Activated naive CD8-positive, alpha-beta T cell treated with anti-CD3 and anti-CD28 coated beads for 36 hours (primary cell): ENCODE measurements around the gene STMN3. TPM values are rescaled to one million over a fixed set of nuclear protein-coding genes. Genes with fewer than 3 reads are reported as not detected.

Experiments used
- DNase-seq: peaks from one replicate; pipeline ENCODE4 v3.0.0; 2021
- H3K27ac Mint-ChIP-seq: one replicate; pipeline ENCODE4 v1.8.0; 2022; ENCODE audit warnings: mild to moderate bottlenecking, moderate library complexity, mixed read lengths
- H3K27me3 Mint-ChIP-seq: one replicate; pipeline ENCODE4 v1.8.0; 2022; ENCODE audit warnings: mild to moderate bottlenecking, mixed read lengths
- H3K36me3 Mint-ChIP-seq: one replicate; pipeline ENCODE4 v1.8.0; 2021; ENCODE audit warnings: mild to moderate bottlenecking, mixed read lengths
- H3K4me1 Mint-ChIP-seq: one replicate; pipeline ENCODE4 v1.8.0; 2021; ENCODE audit warnings: mixed read lengths
- H3K4me3 Mint-ChIP-seq: one replicate; pipeline ENCODE4 v1.8.0; 2022; ENCODE audit warnings: mild to moderate bottlenecking, moderate library complexity, mixed read lengths
- H3K9me3 Mint-ChIP-seq: one replicate; pipeline ENCODE4 v1.8.0; 2022; ENCODE audit warnings: mixed read lengths
- total RNA-seq, 2 experiments: library from RNA; stranded (reverse); gene quantifications; one replicate each; pipeline ENCODE4 v1.2.3, GENCODE V29; 2021

Gene STMN3
- total RNA-seq, 2 experiments from 2014 or later, result 10.2 to 11.7 TPM

- Mint-ChIP-seq H3K27me3 (peaks cover 3% of the 10 kb centered on the region), H3K27ac (peak overlapping the region; percentile 77), H3K9me3 (no peaks in the 10 kb centered on the region), H3K4me1 (peaks cover 13% of the 10 kb centered on the region), H3K36me3 (peaks cover 9% of the 10 kb centered on the region), H3K4me3 (no peak overlapping the region)
- no peak for DNase-seq
These were observed 41.6 kb upstream of the STMN3 start for GRCh38 chr20:63694584-63695423.

GRCh38 chr20:63693733-63694583 is 40.7 kb upstream of the STMN3 start:
- H3K4me3 Mint-ChIP-seq, result peak overlapping the region; percentile 48
- no peak for DNase-seq
- peaks cover 3% of the 10 kb centered on the region for H3K27me3 Mint-ChIP-seq
- no peaks in the 10 kb centered on the region for H3K9me3 Mint-ChIP-seq
- peak overlapping the region; percentile 77 for H3K27ac Mint-ChIP-seq
- peaks cover 11% of the 10 kb centered on the region for H3K4me1 Mint-ChIP-seq
- peaks cover 9% of the 10 kb centered on the region for H3K36me3 Mint-ChIP-seq

- peaks cover 8% of the 10 kb centered on the region for H3K4me1 Mint-ChIP-seq
- peaks cover 3% of the 10 kb centered on the region for H3K27me3 Mint-ChIP-seq
- peaks cover 9% of the 10 kb centered on the region for H3K36me3 Mint-ChIP-seq
- no peak overlapping the region for H3K4me3 Mint-ChIP-seq
- H3K27ac Mint-ChIP-seq, result no peak overlapping the region
- no peak for DNase-seq
- no peaks in the 10 kb centered on the region for H3K9me3 Mint-ChIP-seq
These were observed 40.0 kb upstream of the STMN3 start for GRCh38 chr20:63693083-63693732.

DNA sequence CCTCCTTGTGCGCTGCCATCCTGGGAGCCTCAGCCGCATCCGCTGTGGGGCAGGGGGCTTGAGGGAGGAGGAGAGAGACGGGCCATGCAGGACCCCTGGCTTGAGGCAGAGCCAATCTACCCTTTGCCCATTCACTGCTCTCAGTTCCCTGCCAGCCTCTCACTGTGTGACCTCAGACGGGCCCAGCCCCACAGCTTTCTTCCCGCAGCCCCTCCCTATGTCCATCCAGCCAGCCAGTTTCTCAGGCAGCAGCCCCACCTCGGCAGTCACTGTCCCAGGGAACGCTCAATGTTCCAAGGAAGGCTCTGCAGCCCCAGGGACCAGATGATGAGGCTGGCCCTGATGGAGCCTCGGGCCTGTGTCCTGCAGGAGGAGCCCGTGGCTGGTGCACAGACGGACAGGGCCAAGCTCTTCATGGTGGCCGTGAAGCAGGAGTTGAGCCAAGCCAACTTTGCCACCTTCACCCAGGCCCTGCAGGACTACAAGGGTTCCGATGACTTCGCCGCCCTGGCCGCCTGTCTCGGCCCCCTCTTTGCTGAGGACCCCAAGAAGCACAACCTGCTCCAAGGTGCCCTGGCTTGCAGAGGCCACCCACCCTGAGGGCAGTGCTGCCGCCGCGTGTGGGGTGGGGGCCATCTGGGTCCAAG is 39.3 kb upstream of the STMN3 start:
- DNase-seq, result no peak
- Mint-ChIP-seq H3K4me1 (peaks cover 8% of the 10 kb centered on the region), H3K36me3 (peaks cover 9% of the 10 kb centered on the region), H3K27ac (no peak overlapping the region), H3K4me3 (no peak overlapping the region), H3K27me3 (peaks cover 3% of the 10 kb centered on the region), H3K9me3 (no peaks in the 10 kb centered on the region)

GRCh38 chr20:63691711-63692435 is 38.6 kb upstream of the STMN3 start:
- H3K4me3 Mint-ChIP-seq, result no peak overlapping the region
- H3K4me1 Mint-ChIP-seq, result peaks cover 6% of the 10 kb centered on the region
- DNase-seq, result no peak
- peaks cover 9% of the 10 kb centered on the region for H3K36me3 Mint-ChIP-seq
- peaks cover 3% of the 10 kb centered on the region for H3K27me3 Mint-ChIP-seq
- no peak overlapping the region for H3K27ac Mint-ChIP-seq
- H3K9me3 Mint-ChIP-seq, result no peaks in the 10 kb centered on the region

GRCh38 chr20:63690898-63691710 is 37.9 kb upstream of the STMN3 start:
- Mint-ChIP-seq H3K4me1 (peaks cover 6% of the 10 kb centered on the region), H3K9me3 (no peaks in the 10 kb centered on the region), H3K36me3 (peaks cover 9% of the 10 kb centered on the region), H3K27ac (no peak overlapping the region), H3K27me3 (peaks cover 3% of the 10 kb centered on the region), H3K4me3 (no peak overlapping the region)
- DNase-seq, result no peak

GRCh38 chr20:63690003-63690897 is 37.0 kb upstream of the STMN3 start:
- H3K27ac Mint-ChIP-seq, result no peak overlapping the region
- peaks cover 3% of the 10 kb centered on the region for H3K27me3 Mint-ChIP-seq
- DNase-seq, result no peak
- H3K4me1 Mint-ChIP-seq, result peaks cover 6% of the 10 kb centered on the region
- no peak overlapping the region for H3K4me3 Mint-ChIP-seq
- peaks cover 9% of the 10 kb centered on the region for H3K36me3 Mint-ChIP-seq
- H3K9me3 Mint-ChIP-seq, result no peaks in the 10 kb centered on the region

DNA sequence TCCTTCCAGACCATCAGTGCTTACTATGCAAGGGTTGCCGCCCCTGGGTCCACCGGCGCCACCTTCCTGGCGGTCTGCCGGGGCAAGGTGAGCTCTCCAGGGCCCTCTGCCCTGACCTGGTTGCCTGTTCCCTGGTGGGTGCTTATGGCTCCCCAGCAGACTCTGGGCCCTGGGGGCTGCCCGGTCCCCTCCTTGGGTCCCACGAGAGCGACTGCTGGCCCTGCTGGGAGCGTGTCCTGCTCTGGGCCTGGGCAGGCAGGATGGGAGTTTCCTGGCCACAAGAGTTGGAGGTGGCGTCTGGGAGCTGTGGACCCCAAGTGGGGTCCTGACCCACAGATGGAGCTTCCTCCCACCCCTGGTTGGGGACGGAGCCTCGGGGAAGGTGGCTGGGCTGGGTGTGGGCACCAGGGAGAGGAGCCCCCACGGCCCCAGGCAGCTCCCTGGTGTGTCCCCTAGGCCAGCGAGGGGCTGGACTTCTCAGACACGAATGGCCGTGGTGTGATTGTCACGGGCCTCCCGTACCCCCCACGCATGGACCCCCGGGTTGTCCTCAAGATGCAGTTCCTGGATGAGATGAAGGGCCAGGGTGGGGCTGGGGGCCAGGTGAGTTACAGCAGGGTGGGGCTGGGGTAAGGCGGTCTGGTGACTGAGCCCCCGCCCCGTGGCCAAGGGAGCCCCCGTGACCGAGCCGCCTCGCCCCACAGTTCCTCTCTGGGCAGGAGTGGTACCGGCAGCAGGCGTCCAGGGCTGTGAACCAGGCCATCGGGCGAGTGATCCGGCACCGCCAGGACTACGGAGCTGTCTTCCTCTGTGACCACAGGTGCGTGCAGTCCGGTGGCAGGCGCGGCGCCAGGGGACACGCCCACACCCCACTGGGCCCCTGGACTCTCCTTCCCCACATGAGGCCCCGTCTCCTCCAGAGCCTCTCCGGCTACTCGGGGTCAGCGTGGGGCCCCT is 36.1 kb upstream of the STMN3 start:
- Mint-ChIP-seq H3K27me3 (peaks cover 3% of the 10 kb centered on the region), H3K4me3 (no peak overlapping the region), H3K4me1 (peaks cover 6% of the 10 kb centered on the region), H3K9me3 (no peaks in the 10 kb centered on the region), H3K27ac (no peak overlapping the region), H3K36me3 (peaks cover 9% of the 10 kb centered on the region)
- DNase-seq, result no peak

DNA sequence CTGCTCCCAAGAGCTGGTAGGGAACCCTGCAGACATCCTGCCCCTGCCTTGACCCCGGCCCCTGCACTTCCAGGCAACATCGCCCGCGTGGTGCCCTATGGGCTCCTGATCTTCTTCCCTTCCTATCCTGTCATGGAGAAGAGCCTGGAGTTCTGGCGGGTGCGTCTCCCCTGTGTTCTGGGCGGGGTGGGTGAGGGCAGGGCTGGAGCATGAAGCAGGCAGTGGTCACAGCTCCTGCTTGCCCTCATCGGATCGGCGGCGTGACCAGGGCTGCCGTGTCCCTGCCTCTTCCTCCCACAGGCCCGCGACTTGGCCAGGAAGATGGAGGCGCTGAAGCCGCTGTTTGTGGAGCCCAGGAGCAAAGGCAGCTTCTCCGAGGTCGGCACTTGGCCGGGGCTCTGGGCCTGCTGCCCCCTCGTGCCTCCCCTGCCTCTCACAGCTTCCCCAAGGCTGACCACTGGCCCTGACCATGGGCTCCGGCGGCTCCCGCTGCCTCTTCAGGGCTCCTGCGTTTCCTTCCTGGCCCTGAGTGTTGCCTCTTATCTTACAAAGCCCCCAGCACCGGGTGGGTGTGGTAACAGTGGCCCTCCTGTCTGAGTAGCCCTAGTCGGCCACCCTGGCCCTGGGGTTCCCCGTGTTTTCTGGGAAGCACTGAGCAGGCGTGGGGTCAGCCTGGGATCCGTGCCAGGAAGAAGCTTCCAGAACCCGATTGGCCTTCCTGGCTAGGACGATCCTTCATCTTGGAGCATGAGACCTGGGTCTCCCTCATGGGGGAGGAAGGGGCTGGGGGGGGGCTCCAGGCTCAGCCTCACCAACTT is 35.2 kb upstream of the STMN3 start:
- peaks cover 2% of the 10 kb centered on the region for H3K4me1 Mint-ChIP-seq
- DNase-seq, result no peak
- no peak overlapping the region for H3K27ac Mint-ChIP-seq
- no peaks in the 10 kb centered on the region for H3K27me3 Mint-ChIP-seq
- no peaks in the 10 kb centered on the region for H3K9me3 Mint-ChIP-seq
- peaks cover 7% of the 10 kb centered on the region for H3K36me3 Mint-ChIP-seq
- no peak overlapping the region for H3K4me3 Mint-ChIP-seq

DNA sequence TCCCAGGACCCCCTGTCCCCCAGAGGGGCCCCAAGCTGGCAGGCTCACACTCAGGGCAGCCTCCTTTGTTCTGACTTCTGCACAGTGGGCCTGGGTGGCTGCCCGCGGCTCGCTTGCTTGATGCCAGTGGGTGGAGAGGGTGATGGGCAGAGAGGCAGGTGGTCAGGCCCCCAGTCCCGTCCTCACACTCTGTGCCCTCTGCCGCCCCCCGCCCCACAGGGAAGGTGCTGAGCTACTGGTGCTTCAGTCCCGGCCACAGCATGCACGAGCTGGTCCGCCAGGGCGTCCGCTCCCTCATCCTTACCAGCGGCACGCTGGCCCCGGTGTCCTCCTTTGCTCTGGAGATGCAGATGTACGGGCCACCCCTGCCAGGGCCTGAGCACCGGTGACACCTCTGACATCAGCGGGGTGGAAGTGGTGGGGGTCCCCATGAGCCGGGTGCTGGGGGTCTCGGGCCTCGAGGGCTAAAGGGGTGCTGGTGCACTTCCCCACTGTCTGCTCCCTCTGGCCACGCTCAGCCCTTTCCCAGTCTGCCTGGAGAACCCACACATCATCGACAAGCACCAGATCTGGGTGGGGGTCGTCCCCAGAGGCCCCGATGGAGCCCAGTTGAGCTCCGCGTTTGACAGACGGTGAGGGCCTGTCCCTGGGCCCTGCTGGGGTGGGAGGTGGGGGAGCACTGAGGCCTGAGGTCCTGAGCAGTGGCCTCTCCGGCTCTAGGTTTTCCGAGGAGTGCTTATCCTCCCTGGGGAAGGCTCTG is 34.4 kb upstream of the STMN3 start:
- H3K27ac Mint-ChIP-seq, result no peak overlapping the region
- H3K27me3 Mint-ChIP-seq, result no peaks in the 10 kb centered on the region
- H3K4me1 Mint-ChIP-seq, result peaks cover 3% of the 10 kb centered on the region
- no peaks in the 10 kb centered on the region for H3K9me3 Mint-ChIP-seq
- H3K4me3 Mint-ChIP-seq, result no peak overlapping the region
- peaks cover 7% of the 10 kb centered on the region for H3K36me3 Mint-ChIP-seq
- no peak for DNase-seq
